ENCODE measurements around the gene ALDH1L1.

DNA sequence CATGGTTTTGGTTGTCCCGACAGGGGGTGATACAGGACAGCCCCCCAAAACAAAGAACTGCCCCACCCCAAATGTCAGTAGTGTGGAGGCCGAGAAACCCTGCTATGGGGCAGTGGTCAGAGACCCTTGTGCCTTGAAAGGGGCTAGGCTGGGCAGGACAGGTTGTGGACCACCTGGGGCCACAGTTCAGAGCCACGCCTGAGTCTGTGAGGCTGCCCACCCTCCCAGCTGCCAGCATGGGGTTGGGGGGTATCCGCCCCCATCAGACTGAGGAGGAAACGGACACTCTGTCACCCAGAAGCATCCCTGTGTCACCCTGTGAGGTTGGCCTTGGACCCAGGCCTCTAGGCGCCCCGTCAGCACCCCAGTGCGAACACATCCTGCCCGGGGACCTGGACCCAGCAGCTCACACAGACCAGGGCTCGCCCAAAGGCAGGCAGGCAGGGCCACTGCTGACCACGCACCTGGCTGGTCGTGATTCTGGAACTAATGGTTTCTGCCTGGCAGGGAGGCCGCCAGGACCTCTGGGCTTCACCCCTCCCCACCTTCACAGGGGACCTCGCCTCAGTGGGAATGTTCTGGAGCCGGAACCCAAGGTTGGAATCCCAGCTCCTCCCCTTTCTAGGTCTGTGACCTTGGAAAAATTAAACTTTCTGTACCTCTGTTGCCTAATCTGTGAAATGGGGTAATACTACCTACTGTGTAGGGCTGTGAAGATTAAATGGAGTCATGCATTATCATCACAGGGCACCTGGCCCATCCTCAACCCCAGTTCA, 97.8 kb downstream of the ALDH1L1 start:
- TF ChIP-seq, protein P1, sequence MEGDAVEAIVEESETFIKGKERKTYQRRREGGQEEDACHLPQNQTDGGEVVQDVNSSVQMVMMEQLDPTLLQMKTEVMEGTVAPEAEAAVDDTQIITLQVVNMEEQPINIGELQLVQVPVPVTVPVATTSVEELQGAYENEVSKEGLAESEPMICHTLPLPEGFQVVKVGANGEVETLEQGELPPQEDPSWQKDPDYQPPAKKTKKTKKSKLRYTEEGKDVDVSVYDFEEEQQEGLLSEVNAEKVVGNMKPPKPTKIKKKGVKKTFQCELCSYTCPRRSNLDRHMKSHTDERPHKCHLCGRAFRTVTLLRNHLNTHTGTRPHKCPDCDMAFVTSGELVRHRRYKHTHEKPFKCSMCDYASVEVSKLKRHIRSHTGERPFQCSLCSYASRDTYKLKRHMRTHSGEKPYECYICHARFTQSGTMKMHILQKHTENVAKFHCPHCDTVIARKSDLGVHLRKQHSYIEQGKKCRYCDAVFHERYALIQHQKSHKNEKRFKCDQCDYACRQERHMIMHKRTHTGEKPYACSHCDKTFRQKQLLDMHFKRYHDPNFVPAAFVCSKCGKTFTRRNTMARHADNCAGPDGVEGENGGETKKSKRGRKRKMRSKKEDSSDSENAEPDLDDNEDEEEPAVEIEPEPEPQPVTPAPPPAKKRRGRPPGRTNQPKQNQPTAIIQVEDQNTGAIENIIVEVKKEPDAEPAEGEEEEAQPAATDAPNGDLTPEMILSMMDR (IDR thresholded peaks at IDR 0.05; ENCODE audit: low read depth, low read length): no peak
- TF ChIP-seq POLR2A (IDR thresholded peaks at IDR 0.05; ENCODE audit: extremely low read depth, insufficient read length) (no peak), MAX (IDR thresholded peaks at IDR 0.05; ENCODE audit: low read depth, low read length) (no peak)

Measured in NB4 (cell line).